HEK293 (cell line): ENCODE data around the gene IRAK4.

Experiments used
- CTCF ChIA-PET: fragments of 350-600 bp; formaldehyde crosslinking; extraction: SDS; loops from one replicate; lab custom pipeline; 2021; ENCODE audit warnings: antibody characterized with exemption; lab: Yijun Ruan, JAX
- POLR2A ChIA-PET: fragments of 300-600 bp; formaldehyde crosslinking; extraction: SDS; loops from one replicate; lab custom pipeline; 2020; ENCODE audit warnings: antibody characterized with exemption, inconsistent platforms; lab: Yijun Ruan, JAX
- H3K27ac ChIP-seq: fragments of 200-500 bp; sonication (Bioruptor generic); 2 replicates; pipeline ENCODE4 v1.5.1; 2014; ENCODE audit warnings: low read depth, low read length, control low read depth, inconsistent platforms; ENCODE audit errors: extremely low read depth
- H3K36me3 ChIP-seq, 2 experiments: fragments of 200-500 bp in 1 of 2; sonication (Bioruptor generic) in 1 of 2; 1 replicate in 1 of 2; 2 replicates in 1 of 2; pipeline ENCODE4 v1.5.1; 2014 to 2017; ENCODE audit warnings: inconsistent platforms in 2 of 2, low read length in 2 of 2; ENCODE audit not compliant: control insufficient read depth in 2 of 2, insufficient read depth in 1 of 2
- H3K4me1 ChIP-seq: fragments of 200-500 bp; sonication (Bioruptor generic); 2 replicates; pipeline ENCODE4 v1.5.1; 2014; ENCODE audit warnings: mild to moderate bottlenecking, low read length, inconsistent platforms; ENCODE audit not compliant: control insufficient read depth, insufficient read depth
- H3K4me3 ChIP-seq: 2 replicates; pipeline ENCODE4 v1.5.1; 2011; ENCODE audit warnings: low read depth, mild to moderate bottlenecking, control low read depth, low read length, moderate library complexity
- H3K9me3 ChIP-seq: fragments of 200-500 bp; sonication (Bioruptor generic); 2 replicates; pipeline ENCODE4 v1.5.1; 2014; ENCODE audit warnings: low read depth, low read length, inconsistent platforms; ENCODE audit not compliant: control insufficient read depth, insufficient read depth
- BCL11B ChIP-seq: fragments of 450-650 bp; formaldehyde crosslinking; IDR thresholded peaks from 2 replicates; pipeline ENCODE4 v1.5.1; 2016; ENCODE audit warnings: low read depth, missing biosample characterization, missing genetic modification characterization
- SP3 ChIP-seq: fragments of 450-650 bp; formaldehyde crosslinking; IDR thresholded peaks from 2 replicates; pipeline ENCODE4 v1.5.1; 2016; ENCODE audit warnings: missing biosample characterization, missing genetic modification characterization
- ZBTB49 ChIP-seq: fragments of 450-650 bp; formaldehyde crosslinking; IDR thresholded peaks from 2 replicates; pipeline ENCODE4 v1.5.1; 2016; ENCODE audit warnings: missing biosample characterization, missing genetic modification characterization, low read depth
- ZNF121 ChIP-seq: fragments of 450-650 bp; formaldehyde crosslinking; IDR thresholded peaks from 2 replicates; pipeline ENCODE4 v1.5.1; 2016; ENCODE audit warnings: missing biosample characterization, missing genetic modification characterization
- ZNF184 ChIP-seq: fragments of 450-650 bp; IDR thresholded peaks from 2 replicates; pipeline ENCODE4 v1.5.1; 2018; ENCODE audit warnings: missing biosample characterization, mild to moderate bottlenecking, missing genetic modification characterization
- ZNF2 ChIP-seq: fragments of 450-650 bp; formaldehyde crosslinking; IDR thresholded peaks from 2 replicates; pipeline ENCODE4 v1.5.1; 2016; ENCODE audit warnings: missing biosample characterization, missing genetic modification characterization
- ZNF302 ChIP-seq: fragments of 450-650 bp; formaldehyde crosslinking; IDR thresholded peaks from 2 replicates; pipeline ENCODE4 v1.5.1; 2016; ENCODE audit warnings: missing biosample characterization, missing genetic modification characterization, low read depth
- ZNF354C ChIP-seq: fragments of 450-650 bp; formaldehyde crosslinking; IDR thresholded peaks from 2 replicates; pipeline ENCODE4 v1.5.1; 2016; ENCODE audit warnings: missing biosample characterization, missing genetic modification characterization, low read depth, borderline replicate concordance
- ZNF488 ChIP-seq: fragments of 450-650 bp; formaldehyde crosslinking; IDR thresholded peaks from 2 replicates; pipeline ENCODE4 v1.5.1; 2016; ENCODE audit warnings: missing biosample characterization, missing genetic modification characterization
- ZNF510 ChIP-seq: fragments of 450-650 bp; formaldehyde crosslinking; IDR thresholded peaks from 2 replicates; pipeline ENCODE4 v1.5.1; 2018; ENCODE audit warnings: mild to moderate bottlenecking, missing genetic modification characterization, missing biosample characterization; ENCODE audit not compliant: insufficient replicate concordance
- ZNF549 ChIP-seq: fragments of 450-650 bp; IDR thresholded peaks from 2 replicates; pipeline ENCODE4 v1.5.1; 2018; ENCODE audit warnings: missing biosample characterization, missing genetic modification characterization, mild to moderate bottlenecking, inconsistent platforms, moderate library complexity
- ZNF558 ChIP-seq: fragments of 450-650 bp; formaldehyde crosslinking; IDR thresholded peaks from 2 replicates; pipeline ENCODE4 v1.5.1; 2016; ENCODE audit warnings: missing biosample characterization, missing genetic modification characterization
- ZNF560 ChIP-seq: fragments of 450-650 bp; formaldehyde crosslinking; IDR thresholded peaks from 2 replicates; pipeline ENCODE4 v1.5.1; 2017; ENCODE audit warnings: missing biosample characterization, missing genetic modification characterization, borderline replicate concordance
- ZNF600 ChIP-seq: fragments of 450-650 bp; formaldehyde crosslinking; IDR thresholded peaks from 2 replicates; pipeline ENCODE4 v1.5.1; 2016; ENCODE audit warnings: missing biosample characterization, missing genetic modification characterization
- TF ChIP-seq, protein P1 (sequence below): fragments of 450-650 bp; formaldehyde crosslinking; IDR thresholded peaks from 2 replicates; pipeline ENCODE4 v1.5.1; 2016; ENCODE audit warnings: missing biosample characterization, missing genetic modification characterization
- TF ChIP-seq, protein P2 (sequence below): fragments of 450-650 bp; formaldehyde crosslinking; IDR thresholded peaks from 2 replicates; pipeline ENCODE4 v1.5.1; 2016; ENCODE audit warnings: missing biosample characterization, missing genetic modification characterization

Gene IRAK4

DNA sequence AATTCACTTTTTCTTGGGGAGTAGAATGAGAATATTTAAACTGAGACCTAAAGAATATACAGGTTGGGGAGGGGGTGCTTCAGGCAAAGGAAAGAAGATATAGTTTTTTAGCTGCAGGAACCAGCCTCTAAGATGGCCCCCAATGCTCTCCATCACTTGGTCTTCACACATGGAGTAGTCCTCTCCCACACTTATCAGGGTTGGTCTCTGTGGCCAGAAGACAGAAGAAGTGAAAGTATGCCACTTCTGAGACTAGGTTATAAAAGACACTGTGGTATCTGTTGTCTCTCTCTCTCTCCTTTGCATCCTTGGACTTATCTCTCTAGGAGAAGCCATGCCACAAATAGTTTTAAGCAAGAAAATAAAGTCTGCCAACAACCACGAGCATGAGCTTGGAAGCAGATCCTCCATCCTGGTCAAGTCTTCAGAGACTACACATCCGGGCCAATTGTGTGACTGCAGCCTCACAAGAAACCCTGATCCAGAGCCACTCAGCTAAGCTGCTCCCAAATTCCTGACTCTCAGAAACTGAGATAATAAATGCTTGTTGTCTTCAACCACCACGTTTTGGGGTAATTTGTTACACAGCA lies 18.1 kb upstream of the IRAK4 start:
- ChIA-PET POLR2A (no interaction called here), CTCF (interaction anchor here (1.2 kb wide), 1 partner anchor 13 kb away, joined by 3 read pairs; no protein-coding TSS in a partner anchor)
- no peaks in the 10 kb centered on the region for H3K9me3 ChIP-seq
- H3K4me3 ChIP-seq: no peak overlapping the region
- peaks cover 30 to 64% of the 10 kb centered on the region in 2 experiments for H3K36me3 ChIP-seq
- no peak for TF ChIP-seq ZNF488 (tag by site-specific recombination)
- no peak for TF ChIP-seq ZNF302 (tag by site-specific recombination)
- TF ChIP-seq ZNF121: no peak
- TF ChIP-seq ZNF354C (tag by site-specific recombination): no peak
- TF ChIP-seq ZBTB49: no peak
- TF ChIP-seq ZNF600 (tag by site-specific recombination): no peak
- no peak for TF ChIP-seq ZNF510 (tag by site-specific recombination)
- no peak for TF ChIP-seq ZNF558 (tag by site-specific recombination)
- TF ChIP-seq ZNF560 (tag by site-specific recombination): no peak
- TF ChIP-seq SP3 (tag by site-specific recombination): no peak
- TF ChIP-seq ZNF549 (tag by site-specific recombination): no peak
- no peak for TF ChIP-seq BCL11B (tag by site-specific recombination)
- TF ChIP-seq, protein P1, sequence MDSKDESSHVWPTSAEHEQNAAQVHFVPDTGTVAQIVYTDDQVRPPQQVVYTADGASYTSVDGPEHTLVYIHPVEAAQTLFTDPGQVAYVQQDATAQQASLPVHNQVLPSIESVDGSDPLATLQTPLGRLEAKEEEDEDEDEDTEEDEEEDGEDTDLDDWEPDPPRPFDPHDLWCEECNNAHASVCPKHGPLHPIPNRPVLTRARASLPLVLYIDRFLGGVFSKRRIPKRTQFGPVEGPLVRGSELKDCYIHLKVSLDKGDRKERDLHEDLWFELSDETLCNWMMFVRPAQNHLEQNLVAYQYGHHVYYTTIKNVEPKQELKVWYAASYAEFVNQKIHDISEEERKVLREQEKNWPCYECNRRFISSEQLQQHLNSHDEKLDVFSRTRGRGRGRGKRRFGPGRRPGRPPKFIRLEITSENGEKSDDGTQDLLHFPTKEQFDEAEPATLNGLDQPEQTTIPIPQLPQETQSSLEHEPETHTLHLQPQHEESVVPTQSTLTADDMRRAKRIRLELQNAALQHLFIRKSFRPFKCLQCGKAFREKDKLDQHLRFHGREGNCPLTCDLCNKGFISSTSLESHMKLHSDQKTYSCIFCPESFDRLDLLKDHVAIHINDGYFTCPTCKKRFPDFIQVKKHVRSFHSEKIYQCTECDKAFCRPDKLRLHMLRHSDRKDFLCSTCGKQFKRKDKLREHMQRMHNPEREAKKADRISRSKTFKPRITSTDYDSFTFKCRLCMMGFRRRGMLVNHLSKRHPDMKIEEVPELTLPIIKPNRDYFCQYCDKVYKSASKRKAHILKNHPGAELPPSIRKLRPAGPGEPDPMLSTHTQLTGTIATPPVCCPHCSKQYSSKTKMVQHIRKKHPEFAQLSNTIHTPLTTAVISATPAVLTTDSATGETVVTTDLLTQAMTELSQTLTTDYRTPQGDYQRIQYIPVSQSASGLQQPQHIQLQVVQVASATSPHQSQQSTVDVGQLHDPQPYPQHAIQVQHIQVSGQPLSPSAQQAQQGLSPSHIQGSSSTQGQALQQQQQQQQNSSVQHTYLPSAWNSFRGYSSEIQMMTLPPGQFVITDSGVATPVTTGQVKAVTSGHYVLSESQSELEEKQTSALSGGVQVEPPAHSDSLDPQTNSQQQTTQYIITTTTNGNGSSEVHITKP: no peak
- TF ChIP-seq ZNF184: no peak
- H3K4me1 ChIP-seq: no peaks in the 10 kb centered on the region
- no peak overlapping the region for H3K27ac ChIP-seq

DNA sequence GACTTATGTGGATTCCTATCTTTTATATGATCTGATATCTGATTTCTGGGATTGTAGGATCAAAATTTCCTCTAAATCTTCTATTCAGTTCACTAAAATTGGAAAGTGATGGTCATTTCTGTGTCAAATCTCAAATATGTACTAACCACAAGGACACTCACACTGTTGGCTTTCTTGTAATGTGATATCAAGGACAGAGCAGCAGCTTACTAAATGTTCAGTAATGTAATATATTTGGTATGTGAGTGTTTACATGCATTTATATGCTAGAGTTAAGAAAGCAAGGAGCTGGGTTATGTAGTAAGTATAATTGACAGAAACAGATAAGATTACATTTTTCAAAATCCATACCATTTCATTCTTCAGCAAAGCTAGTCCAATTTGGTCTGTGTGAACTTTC lies 16.6 kb upstream of the IRAK4 start:
- H3K9me3 ChIP-seq: no peaks in the 10 kb centered on the region
- H3K27ac ChIP-seq: no peak overlapping the region
- H3K4me1 ChIP-seq: no peaks in the 10 kb centered on the region
- CTCF ChIA-PET: interaction anchor here (0.5 to 1.4 kb wide), 4 partner anchors 14 to 299 kb away, joined by 3 to 4 read pairs (median 3); no protein-coding TSS in a partner anchor
- TF ChIP-seq, protein P2, sequence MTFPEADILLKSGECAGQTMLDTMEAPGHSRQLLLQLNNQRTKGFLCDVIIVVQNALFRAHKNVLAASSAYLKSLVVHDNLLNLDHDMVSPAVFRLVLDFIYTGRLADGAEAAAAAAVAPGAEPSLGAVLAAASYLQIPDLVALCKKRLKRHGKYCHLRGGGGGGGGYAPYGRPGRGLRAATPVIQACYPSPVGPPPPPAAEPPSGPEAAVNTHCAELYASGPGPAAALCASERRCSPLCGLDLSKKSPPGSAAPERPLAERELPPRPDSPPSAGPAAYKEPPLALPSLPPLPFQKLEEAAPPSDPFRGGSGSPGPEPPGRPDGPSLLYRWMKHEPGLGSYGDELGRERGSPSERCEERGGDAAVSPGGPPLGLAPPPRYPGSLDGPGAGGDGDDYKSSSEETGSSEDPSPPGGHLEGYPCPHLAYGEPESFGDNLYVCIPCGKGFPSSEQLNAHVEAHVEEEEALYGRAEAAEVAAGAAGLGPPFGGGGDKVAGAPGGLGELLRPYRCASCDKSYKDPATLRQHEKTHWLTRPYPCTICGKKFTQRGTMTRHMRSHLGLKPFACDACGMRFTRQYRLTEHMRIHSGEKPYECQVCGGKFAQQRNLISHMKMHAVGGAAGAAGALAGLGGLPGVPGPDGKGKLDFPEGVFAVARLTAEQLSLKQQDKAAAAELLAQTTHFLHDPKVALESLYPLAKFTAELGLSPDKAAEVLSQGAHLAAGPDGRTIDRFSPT (tag by site-specific recombination): 0 out of 2 replicates have a peak, but pooled peaks have one; percentile 13
- no peak for TF ChIP-seq ZNF2 (tag by site-specific recombination)
- TF ChIP-seq, all 188 proteins: peak for 1
- POLR2A ChIA-PET: no interaction called here
- H3K36me3 ChIP-seq: peaks cover 27 to 58% of the 10 kb centered on the region in 2 experiments
- no peak overlapping the region for H3K4me3 ChIP-seq
